Measurements from ENCODE around the gene XIST. TPM values are rescaled to one million over a fixed set of nuclear protein-coding genes. Genes with fewer than 3 reads are reported as not detected.

The XIST gene
- total and polyA plus RNA-seq, 2 of the 8 experiments (the other 6 are each of a cell fraction or from before 2014, with no cell fraction given) = 0.06 to 0.19 TPM

DNA sequence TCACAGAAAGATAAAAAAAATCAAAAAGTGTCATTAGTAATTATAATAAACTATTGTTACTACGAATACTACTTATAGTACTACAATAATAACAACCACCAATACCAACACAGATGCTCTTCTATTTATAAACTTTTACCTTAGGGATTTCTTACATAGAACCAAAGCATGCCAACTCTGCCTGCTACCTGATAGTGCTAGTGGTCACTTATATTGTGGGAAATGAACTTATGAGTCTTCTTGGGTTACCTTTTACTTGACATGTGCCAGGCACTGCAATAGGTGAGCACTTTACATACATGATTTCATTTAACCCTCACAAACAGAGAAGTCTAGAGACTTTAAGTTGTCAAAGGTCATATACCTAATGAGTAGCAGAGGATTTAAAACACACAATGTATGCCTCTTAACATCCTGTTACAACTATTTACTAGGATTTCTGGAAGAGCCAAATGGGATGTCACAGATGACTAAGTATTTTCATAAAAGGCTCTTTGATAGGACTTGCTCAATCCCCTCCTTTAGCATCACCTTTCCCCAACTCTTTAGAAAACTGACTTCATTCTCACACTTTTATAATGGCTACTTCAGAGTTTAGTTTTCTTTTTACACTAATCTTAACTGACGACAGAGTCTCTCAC, 24.3 kb downstream of the XIST start:
- Histone ChIP-seq H3K4ac (replicated peaks; ENCODE audit: insufficient read length, low read depth, low read length) (no peak overlapping the region), H3K4me2 (ENCODE audit: insufficient read depth in 1 of 2, low read depth in 2 of 2, low read length in 2 of 2) (no peak overlapping the region), H2BK20ac (ENCODE audit: low read length) (no peak overlapping the region), H3K9me3 (ENCODE audit: insufficient read depth in 2 of 2, low read depth in 1 of 2, low read length in 1 of 2) (no peaks in the 10 kb centered on the region), H2AFZ (ENCODE audit: low read length) (no peak overlapping the region), H4K91ac (replicated peaks; ENCODE audit: insufficient read length, low read length) (no peak overlapping the region), H2BK12ac (ENCODE audit: low read depth, low read length) (no peak overlapping the region), H2BK120ac (replicated peaks; ENCODE audit: low read depth, low read length) (no peak overlapping the region), H3K36me3 (ENCODE audit: control insufficient read depth in 2 of 4, insufficient read depth in 4 of 4, low read length in 3 of 4) (no peaks in the 10 kb centered on the region), H3K4me3 (ENCODE audit: extremely low read depth in 1 of 4, insufficient read depth in 2 of 4, low read depth in 3 of 4, low read length in 4 of 4) (no peak overlapping the region), H3K79me1 (ENCODE audit: low read depth, low read length) (no peaks in the 10 kb centered on the region), H3K9ac (replicated peaks in 1 of 4; ENCODE audit: extremely low read depth in 1 of 4, low read depth in 3 of 4, low read length in 3 of 4) (no peak overlapping the region), H3K14ac (ENCODE audit: insufficient read length) (no peak overlapping the region), H2AK5ac (ENCODE audit: low read depth, low read length) (no peak overlapping the region), H4K5ac (ENCODE audit: insufficient read length, low read depth, low read length) (no peak overlapping the region), H4K8ac (ENCODE audit: extremely low read depth, insufficient read depth, low read length) (no peak overlapping the region), H3K23me2 (ENCODE audit: low read depth, low read length) (no peaks in the 10 kb centered on the region), H2BK15ac (ENCODE audit: low read length) (no peak overlapping the region), H3K27ac (ENCODE audit: low read depth, low read length) (no peak overlapping the region), H3K18ac (ENCODE audit: extremely low read depth, low read length) (no peak overlapping the region), H4K20me1 (replicated peaks in 1 of 2; ENCODE audit: control insufficient read depth in 1 of 2, insufficient read depth in 2 of 2, low read length in 2 of 2) (no peaks in the 10 kb centered on the region), H3K79me2 (ENCODE audit: control insufficient read depth in 1 of 2, insufficient read depth in 2 of 2, low read length in 2 of 2) (no peaks in the 10 kb centered on the region), H2BK5ac (ENCODE audit: low read depth, low read length) (no peak overlapping the region), H3K56ac (replicated peaks; ENCODE audit: insufficient read length, low read depth, low read length) (no peak overlapping the region), H3K4me1 (replicated peaks in 1 of 4; ENCODE audit: control insufficient read depth in 3 of 4, insufficient read depth in 4 of 4, low read length in 3 of 4) (no peaks in the 10 kb centered on the region), H3K23ac (ENCODE audit: insufficient read length) (no peak overlapping the region), H3K27me3 (replicated peaks in 1 of 4; ENCODE audit: control insufficient read depth in 3 of 4, extremely low read depth in 1 of 4, insufficient read depth in 3 of 4, low read length in 3 of 4) (no peaks in the 10 kb centered on the region)
- ChIA-PET POLR2A (ENCODE audit: partially characterized antibody) (no interaction called here), CTCF (ENCODE audit: partially characterized antibody) (no interaction called here)
- DNase-seq (ENCODE audit: low read depth in 1 of 2, low spot score in 2 of 2) (no peak), FAIRE-seq (no peak)
- TF ChIP-seq CHD1 (IDR thresholded peaks at IDR 0.05; ENCODE audit: low read depth, low read length) = no peak
- TF ChIP-seq SRF (IDR thresholded peaks at IDR 0.05; ENCODE audit: low read depth, low read length) = no peak
- no peak for TF ChIP-seq FOSL1 (IDR thresholded peaks at IDR 0.05; ENCODE audit: insufficient read depth, low read depth, low read length)
- no peak for TF ChIP-seq POLR2AphosphoS5 (IDR thresholded peaks at IDR 0.05; ENCODE audit: low read depth, low read length)
- TF ChIP-seq TBP (IDR thresholded peaks at IDR 0.05; ENCODE audit: low read depth, low read length) = no peak
- no peak for TF ChIP-seq YY1 (IDR thresholded peaks at IDR 0.05; ENCODE audit: low read depth, low read length)
- no peak for TF ChIP-seq ASH2L (IDR thresholded peaks at IDR 0.05; ENCODE audit: low read length)
- TF ChIP-seq POLR2A (IDR thresholded peaks at IDR 0.05; ENCODE audit: control extremely low read depth in 1 of 2, low read depth in 2 of 2, low read length in 2 of 2) = no peak
- WGBS, 2 experiments (ENCODE audit: extremely low coverage in 1 of 2, insufficient coverage in 1 of 2, insufficient read length in 1 of 2, insufficient replicate concordance in 2 of 2, low coverage in 1 of 2, low lambda C conversion rate in 2 of 2, missing lambda C conversion rate in 1 of 2) = 80% methylated on average over 2 of the region's 2 CpGs; no CpG with 5 or more reads in 1 of the 2 experiments
